Adrenal gland (tissue), 12 donors: ENCODE results near the gene POLG. TPM values are rescaled to one million over a fixed set of nuclear protein-coding genes. Genes with fewer than 3 reads are reported as not detected.

ENCODE experiments used
- DNase-seq, 7 donors: peaks; one replicate each; pipeline ENCODE4 v3.0.0-alpha.2; 2019 to 2020
- H3K27ac ChIP-seq, 5 donors: fragments of 200-600 bp; sonication (generic) in 4 of 5; 1 replicate in 3 of 5; 2 replicates in 2 of 5; pipeline versions ENCODE4 v1.5.1 to v1.8.0; 2016 to 2020; ENCODE audit warnings: mild to moderate bottlenecking in 1 of 5
- H3K27me3 ChIP-seq: fragments of 200-600 bp; 2 replicates; pipeline ENCODE4 v1.8.0; 2021
- H3K36me3 ChIP-seq, 2 donors: fragments of 200-600 bp; replicated peaks in 1 of 2; 1 replicate in 1 of 2; 2 replicates in 1 of 2; pipeline versions ENCODE4 v1.5.1 to v1.8.0; 2018 to 2022
- H3K4me1 ChIP-seq, 2 donors: fragments of 200-600 bp; replicated peaks in 1 of 2; 1 replicate in 1 of 2; 2 replicates in 1 of 2; pipeline versions ENCODE4 v1.5.1 to v1.8.0; 2018 to 2021
- H3K4me3 ChIP-seq, 4 donors: fragments of 200-600 bp; sonication (generic) in 3 of 4; one replicate each; pipeline ENCODE4 v1.5.1; 2016 to 2018
- H3K9me3 ChIP-seq, 3 donors: fragments of 200-600 bp; sonication (generic) in 1 of 3; replicated peaks in 1 of 3; 1 replicate in 2 of 3; 2 replicates in 1 of 3; pipeline versions ENCODE4 v1.5.1 to v1.8.0; 2016 to 2021
- CTCF ChIP-seq, 6 experiments: fragments of 450-650 bp in 4 of 6; fragments of 200-600 bp in 2 of 6; sonication (generic) in 1 of 6; IDR thresholded peaks; 1 replicate in 5 of 6; 2 replicates in 1 of 6; pipeline versions ENCODE4 v1.5.1 to v1.8.0; 2016 to 2021; ENCODE audit warnings: antibody characterized with exemption in 6 of 6, mild to moderate bottlenecking in 2 of 6, moderate library complexity in 1 of 6
- POLR2A ChIP-seq, 2 donors: fragments of 450-650 bp; IDR thresholded peaks; one replicate each; pipeline ENCODE4 v1.6.1; 2017; ENCODE audit warnings: antibody characterized with exemption in 2 of 2, mild to moderate bottlenecking in 2 of 2, moderate library complexity in 1 of 2
- WGBS, 4 donors: extraction: QIAGEN DNeasy Blood & Tissue Kit in 2 of 4; methylation state at CpG; one replicate each; pipeline versions ENCODE4 v1.1.5 to v1.1.7; 2013 to 2017; 5-methylcytosine and 5-hydroxymethylcytosine counted together
- intact Hi-C, 2 donors: fragments of 100-400 bp; cut with DNase I; formaldehyde crosslinking; loops; one replicate each; pipeline versions ENCODE4 v1.14.1 to v1.15.0; 2022 to 2023
- polyA plus RNA-seq, 3 donors: library from polyadenylated mRNA; stranded (reverse); fragments of 200-250 nt in 2 of 3; fragments of 350-450 nt in 1 of 3; fragmentation: Illumina TruSeq in 1 of 3; extraction: RNeasy Lipid Tissue Mini Kit (QIAGEN cat#74804) in 1 of 3; gene quantifications; one replicate each; pipeline ENCODE4 v1.2.3, GENCODE V29; 2013 to 2014
- total RNA-seq, 9 donors: library from RNA; depleted of rRNA in 4 of 9; stranded (reverse); fragments of >200 nt in 4 of 9; fragments of 120-200 nt in 1 of 9; fragmentation: NEBNext Ultra II Directional in 1 of 9; extraction: Animal tissue kit (Norgen Biotek cat#: 25700) in 1 of 9; gene quantifications; one replicate each; pipeline versions ENCODE4 v1.1.0 to v1.2.4, GENCODE V29; 2013 to 2023
- donor health status: healthy with polysubstance abuse.
- donor health status: Bipolar disorder and iron deficiency.
- donor health status: DM: yes; HTN: yes; CAD: no.
- donor health status: DM: no; HTN: no; CAD: no.
- donor health status: DM: no; HTN: no; CAD: no.
- donor health status: DM: yes; HTN: yes; CAD: no.

Gene POLG
- total and polyA plus RNA-seq, 12 donors, result 25.0 to 127 (median 49.8) TPM

GRCh38 chr15:89307046-89307587 is 27.5 kb downstream of the POLG start:
- no peaks in the 10 kb centered on the region for H3K36me3 ChIP-seq
- TF ChIP-seq CTCF (IDR thresholded peaks at IDR 0.05) (no peak), POLR2A (IDR thresholded peaks at IDR 0.05) (no peak)
- intact Hi-C loops, result no loop called here
- H3K27ac ChIP-seq, result no peak overlapping the region
- H3K4me3 ChIP-seq, result no peak overlapping the region
- WGBS, 4 donors, result 81 to 88% (median 85%) methylated on average over 2 of the region's 2 CpGs
- no peaks in the 10 kb centered on the region for H3K27me3 ChIP-seq
- no peak for DNase-seq
- no peaks in the 10 kb centered on the region for H3K9me3 ChIP-seq
- peaks cover 0 to 7% of the 10 kb centered on the region in 2 donors for H3K4me1 ChIP-seq

DNA sequence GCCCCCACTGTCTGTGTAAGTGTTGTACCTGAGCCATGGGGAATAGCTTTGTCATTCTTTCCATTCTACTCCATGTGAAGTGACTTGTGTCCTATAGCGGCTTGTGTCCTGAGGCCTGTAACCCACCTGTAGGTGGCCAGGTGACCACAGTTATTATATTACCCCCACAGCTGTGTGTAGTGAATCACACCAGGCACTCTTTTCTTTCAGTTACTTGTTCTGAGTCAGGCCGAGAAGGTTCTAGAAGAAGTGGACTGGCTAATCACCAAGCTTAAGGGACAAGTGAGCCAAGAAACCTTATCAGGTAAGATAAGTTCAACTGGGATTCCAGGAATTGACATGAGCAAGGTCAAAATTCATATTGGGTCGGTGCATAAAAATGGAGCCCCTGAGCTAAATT is 29.2 kb downstream of the POLG start:
- 65 to 78% (median 70%) methylated on average over 3 of the region's 3 CpGs for WGBS, 4 donors
- intact Hi-C loops, result no loop called here
- Histone ChIP-seq H3K36me3 (no peaks in the 10 kb centered on the region), H3K27ac (no peak overlapping the region), H3K27me3 (no peaks in the 10 kb centered on the region), H3K4me1 (peaks cover 0 to 7% of the 10 kb centered on the region in 2 donors), H3K9me3 (no peaks in the 10 kb centered on the region), H3K4me3 (no peak overlapping the region)
- TF ChIP-seq CTCF (IDR thresholded peaks at IDR 0.05) (no peak), POLR2A (IDR thresholded peaks at IDR 0.05) (no peak)
- DNase-seq, result peak in 1 of 7 donors; percentile 37

DNA sequence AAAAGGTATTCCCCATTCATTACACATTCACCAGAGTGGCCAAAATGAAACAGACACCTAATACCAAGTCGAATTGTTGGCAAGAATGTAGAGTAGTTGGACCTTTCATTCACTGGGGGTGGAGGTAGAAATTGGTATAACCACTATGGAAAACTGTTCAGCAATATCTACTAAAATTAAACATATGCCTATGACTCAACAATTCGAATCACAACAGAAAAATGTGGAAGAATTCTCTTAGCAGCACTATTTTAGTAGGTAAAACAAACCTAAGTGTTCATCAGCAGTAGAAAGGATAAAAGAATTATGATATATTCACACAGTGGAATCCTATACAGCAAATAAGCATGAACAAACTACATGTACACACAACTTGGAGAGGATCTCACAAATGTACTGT is 30.6 kb downstream of the POLG start:
- WGBS, 4 donors, result 91 to 96% (median 95%) methylated on average over 2 of the region's 2 CpGs
- intact Hi-C loops, result no loop called here
- no peak overlapping the region for H3K27ac ChIP-seq

More for the DNA sequence above, 30.6 kb downstream of the POLG start:
- Histone ChIP-seq H3K36me3 (no peaks in the 10 kb centered on the region), H3K4me1 (peaks cover 0 to 7% of the 10 kb centered on the region in 2 donors), H3K27me3 (no peaks in the 10 kb centered on the region), H3K4me3 (no peak overlapping the region), H3K9me3 (no peaks in the 10 kb centered on the region)
- TF ChIP-seq CTCF (IDR thresholded peaks at IDR 0.05), result no peak
- TF ChIP-seq POLR2A (IDR thresholded peaks at IDR 0.05), result no peak
- no peak for DNase-seq
